ENCODE measurements around the gene SPATA3. TPM values are rescaled to one million over a fixed set of nuclear protein-coding genes. Genes with fewer than 3 reads are reported as not detected.
A peak's percentile ranks its signal among the peaks of the same experiment; 100 is the strongest.

SPATA3 gene
- total and polyA plus RNA-seq, 2 of the 13 experiments (the other 11 are each of a cell fraction or from before 2014, with no cell fraction given), result not detected

DNA sequence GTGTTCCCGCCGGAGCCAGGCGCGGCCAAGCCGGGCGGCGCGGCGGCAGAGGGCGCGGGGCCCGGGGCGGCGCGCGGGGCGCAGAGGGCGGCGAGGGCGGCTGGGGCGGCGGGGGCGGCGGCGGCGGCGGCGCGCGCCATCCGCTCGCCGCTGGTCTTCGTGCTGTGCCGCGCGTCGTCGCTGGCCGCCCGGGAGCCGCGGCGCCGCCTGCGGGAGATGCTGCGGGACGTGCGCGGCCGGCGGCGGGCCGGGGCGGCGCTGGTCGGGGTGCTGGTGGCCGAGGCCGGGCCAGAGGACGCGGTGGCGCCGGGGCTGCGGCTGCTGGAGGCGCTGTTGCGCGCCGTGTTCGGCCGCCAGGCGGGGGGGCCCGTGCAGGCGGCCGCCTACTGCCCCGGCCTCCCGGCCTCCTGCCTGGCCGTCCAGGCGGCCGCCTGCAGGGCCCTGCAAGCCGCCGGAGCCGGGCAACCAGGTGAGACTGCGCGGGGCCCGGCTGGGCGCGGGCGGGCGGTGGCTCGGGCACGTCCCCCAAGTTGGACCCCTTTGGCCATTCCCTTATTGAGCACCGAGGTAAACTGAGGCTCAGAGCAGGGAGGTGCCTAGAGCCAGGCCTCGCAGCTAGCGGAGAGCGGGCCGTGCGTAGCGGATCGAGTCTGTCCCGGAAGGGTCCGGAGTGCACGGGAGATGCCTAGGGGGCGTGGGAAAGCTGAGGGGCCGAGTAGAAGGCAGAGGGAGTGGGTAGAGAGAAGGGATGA lies 42.0 kb downstream of the SPATA3 start:
- peak; percentile 31 for ATAC-seq
- Histone ChIP-seq H3K36me3 (replicated peaks in 1 of 2; ENCODE audit: control insufficient read depth in 1 of 2, insufficient read depth in 2 of 2, low read length in 2 of 2) (peaks cover 10 to 17% of the 10 kb centered on the region in 2 experiments), H3K27ac (ENCODE audit: extremely low read length, insufficient read depth, low read length) (peak overlapping the region; percentile 92), H3K9me3 (ENCODE audit: low read length) (no peaks in the 10 kb centered on the region), H4K20me1 (ENCODE audit: insufficient read depth, low read length) (peaks cover 6% of the 10 kb centered on the region; the same call in 1 of the 2 replicates), H3K4me1 (ENCODE audit: insufficient read depth, low read length) (peaks cover 86% of the 10 kb centered on the region), H3K79me2 (ENCODE audit: insufficient read depth, low read length) (peaks cover 36% of the 10 kb centered on the region), H2AFZ (ENCODE audit: low read length) (no peak overlapping the region), H3K4me3 (replicated peaks in 1 of 3; ENCODE audit: insufficient read depth in 1 of 3, low read depth in 2 of 3, low read length in 3 of 3) (peak overlapping the region; percentile 83 to 99 (median 99)), H3K4me2 (ENCODE audit: low read depth, low read length) (peak overlapping the region; percentile 98), H3K9ac (ENCODE audit: insufficient read depth, low read depth, low read length) (peak overlapping the region; percentile 90), H3K27me3 (ENCODE audit: control insufficient read depth in 1 of 2, insufficient read depth in 2 of 2, low read length in 2 of 2) (no peaks in the 10 kb centered on the region; a peak in 1 of 5 replicates)
- intact Hi-C loops (cut with micrococcal nuclease; ENCODE audit: unreplicated experiment), result no loop called here
- POLR2A ChIA-PET, result interaction anchor here (8.5 kb wide), 1 partner anchor 12 kb away, joined by 399 read pairs; no protein-coding TSS in a partner anchor
- no TSS peak for BruUV-seq (replicated peaks)
- 4% methylated on average over 19 of the region's 104 CpGs for WGBS (ENCODE audit: low lambda C conversion rate)
- CTCF ChIA-PET (ENCODE audit: low intra/inter-chr PET ratio, low total read pairs), result interaction anchor here (0.7 to 2.7 kb wide), 2 partner anchors 15 to 19 kb away, joined by 3 to 25 read pairs; partner anchors contain the start of gene PSMD1
- in situ Hi-C loops (cut with HindIII; ENCODE audit: extremely low pct_ligation_motif_present, low pct_unique_long_range_greater_than_20kb), result no loop called here
- no peak for DNase-seq (ENCODE audit: low spot score)
- no peak for FAIRE-seq
- TF ChIP-seq MAF1 (CRISPR knock-in tag; IDR thresholded peaks at IDR 0.05; ENCODE audit: borderline replicate concordance) (no peak), PAF1 (CRISPR knock-in tag; IDR thresholded peaks at IDR 0.05) (no peak), PRDM10 (CRISPR knock-in tag; IDR thresholded peaks at IDR 0.05; ENCODE audit: low read depth) (no peak), NR2F2 (IDR thresholded peaks at IDR 0.05; ENCODE audit: borderline replicate concordance, low read depth) (no peak), NR2F6 (IDR thresholded peaks at IDR 0.05) (no peak), NR2F6 (CRISPR knock-in tag; IDR thresholded peaks at IDR 0.05) (no peak), ZNF18 (CRISPR knock-in tag; IDR thresholded peaks at IDR 0.05; ENCODE audit: insufficient replicate concordance) (no peak), ZNF883 (CRISPR knock-in tag; IDR thresholded peaks at IDR 0.05; ENCODE audit: not compliant biosample characterization) (peak; percentile 66), SRF (IDR thresholded peaks at IDR 0.05; ENCODE audit: low read depth, low read length) (no peak), ZNF598 (CRISPR knock-in tag; IDR thresholded peaks at IDR 0.05; ENCODE audit: borderline replicate concordance) (no peak; the same call in 1 of the 2 replicates)
- TF ChIP-seq, protein P1, sequence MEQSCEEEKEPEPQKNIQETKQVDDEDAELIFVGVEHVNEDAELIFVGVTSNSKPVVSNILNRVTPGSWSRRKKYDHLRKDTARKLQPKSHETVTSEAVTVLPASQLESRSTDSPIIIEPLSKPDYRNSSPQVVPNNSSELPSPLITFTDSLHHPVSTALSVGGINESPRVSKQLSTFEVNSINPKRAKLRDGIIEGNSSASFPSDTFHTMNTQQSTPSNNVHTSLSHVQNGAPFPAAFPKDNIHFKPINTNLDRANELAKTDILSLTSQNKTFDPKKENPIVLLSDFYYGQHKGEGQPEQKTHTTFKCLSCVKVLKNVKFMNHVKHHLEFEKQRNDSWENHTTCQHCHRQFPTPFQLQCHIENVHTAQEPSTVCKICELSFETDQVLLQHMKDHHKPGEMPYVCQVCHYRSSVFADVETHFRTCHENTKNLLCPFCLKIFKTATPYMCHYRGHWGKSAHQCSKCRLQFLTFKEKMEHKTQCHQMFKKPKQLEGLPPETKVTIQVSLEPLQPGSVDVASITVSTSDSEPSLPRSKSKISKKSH (CRISPR knock-in tag; IDR thresholded peaks at IDR 0.05; ENCODE audit: borderline replicate concordance), result no peak
- TF ChIP-seq, protein P2, sequence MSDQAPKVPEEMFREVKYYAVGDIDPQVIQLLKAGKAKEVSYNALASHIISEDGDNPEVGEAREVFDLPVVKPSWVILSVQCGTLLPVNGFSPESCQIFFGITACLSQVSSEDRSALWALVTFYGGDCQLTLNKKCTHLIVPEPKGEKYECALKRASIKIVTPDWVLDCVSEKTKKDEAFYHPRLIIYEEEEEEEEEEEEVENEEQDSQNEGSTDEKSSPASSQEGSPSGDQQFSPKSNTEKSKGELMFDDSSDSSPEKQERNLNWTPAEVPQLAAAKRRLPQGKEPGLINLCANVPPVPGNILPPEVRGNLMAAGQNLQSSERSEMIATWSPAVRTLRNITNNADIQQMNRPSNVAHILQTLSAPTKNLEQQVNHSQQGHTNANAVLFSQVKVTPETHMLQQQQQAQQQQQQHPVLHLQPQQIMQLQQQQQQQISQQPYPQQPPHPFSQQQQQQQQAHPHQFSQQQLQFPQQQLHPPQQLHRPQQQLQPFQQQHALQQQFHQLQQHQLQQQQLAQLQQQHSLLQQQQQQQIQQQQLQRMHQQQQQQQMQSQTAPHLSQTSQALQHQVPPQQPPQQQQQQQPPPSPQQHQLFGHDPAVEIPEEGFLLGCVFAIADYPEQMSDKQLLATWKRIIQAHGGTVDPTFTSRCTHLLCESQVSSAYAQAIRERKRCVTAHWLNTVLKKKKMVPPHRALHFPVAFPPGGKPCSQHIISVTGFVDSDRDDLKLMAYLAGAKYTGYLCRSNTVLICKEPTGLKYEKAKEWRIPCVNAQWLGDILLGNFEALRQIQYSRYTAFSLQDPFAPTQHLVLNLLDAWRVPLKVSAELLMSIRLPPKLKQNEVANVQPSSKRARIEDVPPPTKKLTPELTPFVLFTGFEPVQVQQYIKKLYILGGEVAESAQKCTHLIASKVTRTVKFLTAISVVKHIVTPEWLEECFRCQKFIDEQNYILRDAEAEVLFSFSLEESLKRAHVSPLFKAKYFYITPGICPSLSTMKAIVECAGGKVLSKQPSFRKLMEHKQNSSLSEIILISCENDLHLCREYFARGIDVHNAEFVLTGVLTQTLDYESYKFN (CRISPR knock-in tag; conservative IDR thresholded peaks at IDR 0.05), result no peak
